IPS-18a (cell line): ENCODE measurements around the gene SERPINI1.

Experiments
- H3K27ac ChIP-seq: one replicate; pipeline ENCODE4 v1.5.1; 2013; ENCODE audit warnings: low read length
- H3K27me3 ChIP-seq: one replicate; pipeline ENCODE4 v1.6.1; 2013; ENCODE audit warnings: mild to moderate bottlenecking, low read length; ENCODE audit not compliant: control insufficient read depth, insufficient read depth
- H3K36me3 ChIP-seq: one replicate; pipeline ENCODE4 v1.6.1; 2013; ENCODE audit warnings: low read depth, low read length; ENCODE audit not compliant: control insufficient read depth
- H3K4me1 ChIP-seq: one replicate; pipeline ENCODE4 v1.6.1; 2013; ENCODE audit warnings: low read depth, low read length; ENCODE audit not compliant: control insufficient read depth
- H3K4me3 ChIP-seq: one replicate; pipeline ENCODE4 v1.5.1; 2013; ENCODE audit warnings: low read length
- H3K9ac ChIP-seq: one replicate; pipeline ENCODE4 v1.6.1; 2013; ENCODE audit warnings: mild to moderate bottlenecking, low read length, moderate library complexity
- H3K9me3 ChIP-seq: one replicate; pipeline ENCODE4 v1.6.1; 2013; ENCODE audit warnings: low read depth, low read length; ENCODE audit not compliant: control insufficient read depth

SERPINI1 gene

GRCh38 chr3:167772992-167773391 lies 37.5 kb downstream of the SERPINI1 start:
- Histone ChIP-seq H3K9ac (no peak overlapping the region), H3K27ac (no peak overlapping the region), H3K9me3 (no peaks in the 10 kb centered on the region), H3K4me1 (no peaks in the 10 kb centered on the region), H3K36me3 (no peaks in the 10 kb centered on the region), H3K4me3 (no peak overlapping the region), H3K27me3 (no peaks in the 10 kb centered on the region)

- H3K27me3 ChIP-seq: no peaks in the 10 kb centered on the region
- H3K4me1 ChIP-seq: no peaks in the 10 kb centered on the region
- H3K36me3 ChIP-seq: no peaks in the 10 kb centered on the region
- H3K4me3 ChIP-seq: no peak overlapping the region
- H3K27ac ChIP-seq: no peak overlapping the region
- H3K9me3 ChIP-seq: no peaks in the 10 kb centered on the region
- no peak overlapping the region for H3K9ac ChIP-seq
Measured at GRCh38 chr3:167773584-167773983, 38.1 kb downstream of the SERPINI1 start.

GRCh38 chr3:167776066-167776685 lies 40.7 kb downstream of the SERPINI1 start:
- no peak overlapping the region for H3K27ac ChIP-seq
- no peak overlapping the region for H3K4me3 ChIP-seq
- peaks cover 9% of the 10 kb centered on the region for H3K4me1 ChIP-seq

GRCh38 chr3:167777356-167777755 lies 41.8 kb downstream of the SERPINI1 start:
- H3K9me3 ChIP-seq: no peaks in the 10 kb centered on the region
- H3K9ac ChIP-seq: no peak overlapping the region
- H3K27ac ChIP-seq: no peak overlapping the region
- H3K4me1 ChIP-seq: peaks cover 9% of the 10 kb centered on the region
- H3K27me3 ChIP-seq: no peaks in the 10 kb centered on the region
- no peaks in the 10 kb centered on the region for H3K36me3 ChIP-seq
- no peak overlapping the region for H3K4me3 ChIP-seq

More at GRCh38 chr3:167776066-167776685, 40.7 kb downstream of the SERPINI1 start:
- H3K27me3 ChIP-seq: no peaks in the 10 kb centered on the region
- H3K9ac ChIP-seq: no peak overlapping the region
- H3K9me3 ChIP-seq: no peaks in the 10 kb centered on the region
- no peaks in the 10 kb centered on the region for H3K36me3 ChIP-seq

GRCh38 chr3:167780214-167780883 lies 44.8 kb downstream of the SERPINI1 start:
- Histone ChIP-seq H3K4me1 (peaks cover 9% of the 10 kb centered on the region), H3K27ac (no peak overlapping the region)

GRCh38 chr3:167783781-167784180 lies 48.3 kb downstream of the SERPINI1 start:
- H3K9me3 ChIP-seq: no peaks in the 10 kb centered on the region
- H3K36me3 ChIP-seq: no peaks in the 10 kb centered on the region
- H3K27ac ChIP-seq: no peak overlapping the region
- H3K4me3 ChIP-seq: no peak overlapping the region
- no peak overlapping the region for H3K9ac ChIP-seq
- peaks cover 9% of the 10 kb centered on the region for H3K4me1 ChIP-seq
- H3K27me3 ChIP-seq: no peaks in the 10 kb centered on the region

More at GRCh38 chr3:167780214-167780883, 44.8 kb downstream of the SERPINI1 start:
- no peak overlapping the region for H3K4me3 ChIP-seq
- H3K9me3 ChIP-seq: no peaks in the 10 kb centered on the region
- H3K36me3 ChIP-seq: no peaks in the 10 kb centered on the region
- no peak overlapping the region for H3K9ac ChIP-seq
- H3K27me3 ChIP-seq: no peaks in the 10 kb centered on the region

GRCh38 chr3:167785790-167786189 lies 50.3 kb downstream of the SERPINI1 start:
- no peak overlapping the region for H3K9ac ChIP-seq
- no peak overlapping the region for H3K4me3 ChIP-seq
- no peak overlapping the region for H3K27ac ChIP-seq
- no peaks in the 10 kb centered on the region for H3K27me3 ChIP-seq
- no peaks in the 10 kb centered on the region for H3K9me3 ChIP-seq
- H3K36me3 ChIP-seq: no peaks in the 10 kb centered on the region
- peaks cover under 1% of the 10 kb centered on the region for H3K4me1 ChIP-seq

GRCh38 chr3:167787440-167787839 lies 51.9 kb downstream of the SERPINI1 start:
- H3K36me3 ChIP-seq: no peaks in the 10 kb centered on the region
- H3K4me3 ChIP-seq: no peak overlapping the region
- H3K9me3 ChIP-seq: no peaks in the 10 kb centered on the region
- no peaks in the 10 kb centered on the region for H3K27me3 ChIP-seq
- H3K27ac ChIP-seq: no peak overlapping the region
- H3K4me1 ChIP-seq: no peaks in the 10 kb centered on the region
- H3K9ac ChIP-seq: no peak overlapping the region

- H3K4me1 ChIP-seq: no peaks in the 10 kb centered on the region
- H3K27ac ChIP-seq: no peak overlapping the region
- H3K27me3 ChIP-seq: no peaks in the 10 kb centered on the region
- H3K4me3 ChIP-seq: no peak overlapping the region
- no peaks in the 10 kb centered on the region for H3K9me3 ChIP-seq
- no peak overlapping the region for H3K9ac ChIP-seq
- H3K36me3 ChIP-seq: no peaks in the 10 kb centered on the region
Measured at GRCh38 chr3:167798443-167798842, 62.9 kb downstream of the SERPINI1 start.

- no peak overlapping the region for H3K27ac ChIP-seq
- H3K4me3 ChIP-seq: no peak overlapping the region
- H3K9ac ChIP-seq: no peak overlapping the region
- no peaks in the 10 kb centered on the region for H3K9me3 ChIP-seq
- no peaks in the 10 kb centered on the region for H3K36me3 ChIP-seq
- no peaks in the 10 kb centered on the region for H3K4me1 ChIP-seq
- no peaks in the 10 kb centered on the region for H3K27me3 ChIP-seq
Measured at GRCh38 chr3:167808910-167809309, 73.4 kb downstream of the SERPINI1 start.

- Histone ChIP-seq H3K9ac (no peak overlapping the region), H3K4me1 (no peaks in the 10 kb centered on the region), H3K4me3 (no peak overlapping the region), H3K27ac (no peak overlapping the region), H3K9me3 (no peaks in the 10 kb centered on the region), H3K27me3 (no peaks in the 10 kb centered on the region), H3K36me3 (no peaks in the 10 kb centered on the region)
Measured at GRCh38 chr3:167810236-167810635, 74.7 kb downstream of the SERPINI1 start.

- H3K4me1 ChIP-seq: no peaks in the 10 kb centered on the region
- H3K36me3 ChIP-seq: no peaks in the 10 kb centered on the region
- no peak overlapping the region for H3K27ac ChIP-seq
- H3K27me3 ChIP-seq: no peaks in the 10 kb centered on the region
- H3K9ac ChIP-seq: no peak overlapping the region
- H3K4me3 ChIP-seq: no peak overlapping the region
- no peaks in the 10 kb centered on the region for H3K9me3 ChIP-seq
Measured at GRCh38 chr3:167811031-167811430, 75.5 kb downstream of the SERPINI1 start.
